ENCODE results near the gene DNAJC19. TPM values are rescaled to one million over a fixed set of nuclear protein-coding genes. Genes with fewer than 3 reads are reported as not detected.
"Not testable (repeated sequence)": the region's sequence is repeated elsewhere in the genome, so short reads cannot be mapped to it uniquely, and the experiment has no call there.

The DNAJC19 gene
- total RNA-seq, 1 donor from 2014 or later = 34.1 TPM

DNA sequence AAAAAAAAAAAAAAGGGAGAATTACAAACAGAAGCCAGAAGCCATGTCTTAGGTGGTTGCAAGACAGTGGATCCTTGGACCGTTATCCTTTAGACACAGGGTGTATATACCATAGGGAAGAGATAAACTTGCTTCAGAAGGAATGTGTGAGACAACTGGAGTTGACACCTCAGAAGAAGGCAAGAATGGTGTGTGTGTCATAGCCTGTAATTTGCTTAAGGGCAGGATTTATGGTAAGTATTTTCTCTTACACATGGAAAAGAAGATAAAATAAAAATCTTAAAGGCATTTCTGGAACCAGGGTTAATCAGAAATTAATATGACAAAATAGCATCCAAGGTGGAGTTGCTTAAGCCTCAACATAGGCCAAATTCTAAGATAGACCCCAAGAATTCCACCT is 19.3 kb upstream of the DNAJC19 start:
- H3K4me1 Mint-ChIP-seq (ENCODE audit: low read depth) = no peaks in the 10 kb centered on the region
- no peak for DNase-seq (ENCODE audit: low spot score)

DNA sequence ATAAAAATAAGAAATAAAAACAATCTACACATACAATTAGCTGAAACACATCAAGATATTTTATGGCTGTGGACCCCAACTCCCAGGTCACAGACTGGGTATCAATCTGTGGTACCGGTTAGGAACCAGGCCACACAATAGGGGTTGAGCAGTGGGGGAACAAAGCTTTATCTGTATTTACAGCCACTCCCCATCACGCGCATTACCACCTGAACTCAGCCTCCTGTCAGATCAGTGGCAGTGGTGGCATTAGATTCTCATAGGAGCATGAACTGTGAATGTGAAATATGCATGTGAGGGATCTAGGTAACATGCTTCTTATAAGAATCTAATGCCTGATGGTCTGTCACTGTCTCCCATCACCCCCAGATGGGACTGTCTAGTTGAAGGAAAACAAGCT is 17.7 kb upstream of the DNAJC19 start:
- Mint-ChIP-seq H3K27ac (ENCODE audit: unreplicated experiment) (no peak overlapping the region), H3K4me1 (ENCODE audit: low read depth) (no peaks in the 10 kb centered on the region), H3K9me3 (ENCODE audit: low read depth) (peaks cover 20% of the 10 kb centered on the region), H3K4me3 (ENCODE audit: unreplicated experiment) (no peak overlapping the region), H3K36me3 (ENCODE audit: low read depth) (no peaks in the 10 kb centered on the region), H3K27me3 (ENCODE audit: low read depth) (peaks cover 2% of the 10 kb centered on the region)
- no peak for DNase-seq (ENCODE audit: low spot score)
- TF ChIP-seq, protein P1, sequence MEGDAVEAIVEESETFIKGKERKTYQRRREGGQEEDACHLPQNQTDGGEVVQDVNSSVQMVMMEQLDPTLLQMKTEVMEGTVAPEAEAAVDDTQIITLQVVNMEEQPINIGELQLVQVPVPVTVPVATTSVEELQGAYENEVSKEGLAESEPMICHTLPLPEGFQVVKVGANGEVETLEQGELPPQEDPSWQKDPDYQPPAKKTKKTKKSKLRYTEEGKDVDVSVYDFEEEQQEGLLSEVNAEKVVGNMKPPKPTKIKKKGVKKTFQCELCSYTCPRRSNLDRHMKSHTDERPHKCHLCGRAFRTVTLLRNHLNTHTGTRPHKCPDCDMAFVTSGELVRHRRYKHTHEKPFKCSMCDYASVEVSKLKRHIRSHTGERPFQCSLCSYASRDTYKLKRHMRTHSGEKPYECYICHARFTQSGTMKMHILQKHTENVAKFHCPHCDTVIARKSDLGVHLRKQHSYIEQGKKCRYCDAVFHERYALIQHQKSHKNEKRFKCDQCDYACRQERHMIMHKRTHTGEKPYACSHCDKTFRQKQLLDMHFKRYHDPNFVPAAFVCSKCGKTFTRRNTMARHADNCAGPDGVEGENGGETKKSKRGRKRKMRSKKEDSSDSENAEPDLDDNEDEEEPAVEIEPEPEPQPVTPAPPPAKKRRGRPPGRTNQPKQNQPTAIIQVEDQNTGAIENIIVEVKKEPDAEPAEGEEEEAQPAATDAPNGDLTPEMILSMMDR (IDR thresholded peaks at IDR 0.05) = no peak

More for the DNA sequence above, 19.3 kb upstream of the DNAJC19 start:
- H3K4me3 Mint-ChIP-seq (ENCODE audit: unreplicated experiment) = no peak overlapping the region
- no peak overlapping the region for H3K27ac Mint-ChIP-seq (ENCODE audit: unreplicated experiment)
- TF ChIP-seq, protein P1 (IDR thresholded peaks at IDR 0.05) = no peak
- H3K9me3 Mint-ChIP-seq (ENCODE audit: low read depth) = peaks cover 11% of the 10 kb centered on the region
- peaks cover 2% of the 10 kb centered on the region for H3K27me3 Mint-ChIP-seq (ENCODE audit: low read depth)
- H3K36me3 Mint-ChIP-seq (ENCODE audit: low read depth) = no peaks in the 10 kb centered on the region

DNA sequence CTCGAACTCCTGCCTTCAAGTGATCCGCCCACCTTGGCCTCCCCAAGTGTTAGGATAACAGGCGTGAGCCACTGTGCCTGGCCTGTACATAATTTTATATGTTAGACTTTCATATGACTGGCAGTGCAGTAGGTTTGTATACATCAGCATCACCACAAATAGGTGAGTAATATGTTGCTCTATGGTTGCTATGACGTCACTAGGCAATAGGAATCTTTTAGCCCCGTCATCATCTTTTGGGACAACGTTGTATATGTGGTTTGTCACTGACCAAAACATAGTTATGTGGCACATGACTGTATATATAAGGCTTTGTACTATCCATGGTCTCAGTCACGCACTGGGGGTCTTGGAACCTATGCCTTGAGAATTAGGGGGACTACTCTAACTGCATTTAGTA is 17.0 kb upstream of the DNAJC19 start:
- H3K9me3 Mint-ChIP-seq (ENCODE audit: low read depth) = peaks cover 21% of the 10 kb centered on the region
- no peaks in the 10 kb centered on the region for H3K4me1 Mint-ChIP-seq (ENCODE audit: low read depth)
- DNase-seq (ENCODE audit: low spot score) = no peak
- no peak overlapping the region for H3K27ac Mint-ChIP-seq (ENCODE audit: unreplicated experiment)
- no peak overlapping the region for H3K4me3 Mint-ChIP-seq (ENCODE audit: unreplicated experiment)
- TF ChIP-seq, protein P1 (IDR thresholded peaks at IDR 0.05) = no peak
- no peaks in the 10 kb centered on the region for H3K36me3 Mint-ChIP-seq (ENCODE audit: low read depth)
- peaks cover 2% of the 10 kb centered on the region for H3K27me3 Mint-ChIP-seq (ENCODE audit: low read depth)

DNA sequence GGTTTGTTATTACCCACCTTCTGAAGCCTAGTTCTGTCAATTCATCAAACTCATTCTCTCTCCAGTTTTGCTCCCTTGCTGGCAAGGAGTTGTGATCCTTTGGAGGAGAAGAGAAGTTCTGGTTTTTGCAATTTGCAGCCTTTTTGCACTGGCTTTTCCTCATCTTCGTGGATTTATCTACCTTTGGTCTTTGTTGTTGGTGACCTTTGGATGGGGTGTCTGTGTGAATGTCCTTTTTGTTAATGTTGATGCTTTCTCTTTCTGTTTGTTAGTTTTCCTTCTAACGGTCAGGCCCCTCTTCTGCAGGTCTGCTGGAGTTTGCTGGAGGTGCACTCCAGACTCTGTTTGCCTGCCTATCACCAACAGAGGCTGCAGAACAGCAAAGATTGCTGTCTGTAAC is 13.9 kb upstream of the DNAJC19 start:
- not testable (repeated sequence) for DNase-seq (ENCODE audit: low spot score); H3K36me3 Mint-ChIP-seq (ENCODE audit: low read depth); H3K4me1 Mint-ChIP-seq (ENCODE audit: low read depth); H3K4me3 Mint-ChIP-seq (ENCODE audit: unreplicated experiment); H3K27ac Mint-ChIP-seq (ENCODE audit: unreplicated experiment); H3K27me3 Mint-ChIP-seq (ENCODE audit: low read depth)
- H3K9me3 Mint-ChIP-seq (ENCODE audit: low read depth) = peaks cover 32% of the 10 kb centered on the region

DNA sequence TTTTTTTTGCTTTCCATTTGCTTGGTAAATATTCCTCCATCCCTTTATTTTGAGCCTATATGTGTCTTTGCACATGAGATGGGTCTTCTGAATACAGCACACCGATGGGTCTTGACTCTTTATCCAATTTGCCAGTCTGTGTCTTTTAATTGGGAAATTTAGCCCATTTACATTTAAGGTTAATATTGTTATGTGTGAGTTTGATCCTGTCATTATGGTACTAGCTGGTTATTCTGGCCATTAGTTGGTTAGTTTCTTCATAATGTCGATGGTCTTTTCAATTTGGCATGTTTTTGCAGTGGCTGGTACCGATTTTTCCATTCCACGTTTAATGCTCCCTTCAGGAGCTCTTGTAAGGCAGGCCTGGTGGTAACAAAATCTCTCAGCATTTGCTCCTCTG is 12.8 kb upstream of the DNAJC19 start:
- not testable (repeated sequence) for H3K36me3 Mint-ChIP-seq (ENCODE audit: low read depth); H3K27me3 Mint-ChIP-seq (ENCODE audit: low read depth); H3K27ac Mint-ChIP-seq (ENCODE audit: unreplicated experiment); H3K4me1 Mint-ChIP-seq (ENCODE audit: low read depth); DNase-seq (ENCODE audit: low spot score); H3K4me3 Mint-ChIP-seq (ENCODE audit: unreplicated experiment)
- peaks cover 29% of the 10 kb centered on the region for H3K9me3 Mint-ChIP-seq (ENCODE audit: low read depth)

DNA sequence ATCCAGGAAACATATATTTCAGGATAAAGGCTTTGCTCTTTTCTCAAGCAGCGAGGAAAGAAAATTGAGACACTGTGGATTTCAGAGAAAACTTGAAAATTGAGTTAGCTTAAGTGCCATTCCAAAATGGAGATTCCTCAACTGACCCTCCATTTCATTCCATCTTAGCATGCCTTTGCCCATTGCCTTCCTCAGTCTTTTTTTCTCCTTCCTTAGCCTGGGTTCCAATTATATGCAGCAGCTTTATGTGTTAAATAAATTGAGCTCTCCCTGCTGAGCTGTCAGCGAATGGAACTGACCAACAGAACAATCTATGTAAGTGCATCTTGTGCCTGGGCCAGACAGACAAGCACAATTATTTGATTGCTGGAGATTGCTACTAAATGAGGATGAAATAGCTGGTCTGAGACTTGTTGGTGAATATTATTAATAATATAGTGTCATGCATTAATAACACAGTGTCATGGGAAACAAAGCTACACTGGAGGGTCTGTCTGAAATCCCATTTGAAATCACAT is 6.9 kb upstream of the DNAJC19 start:
- no peaks in the 10 kb centered on the region for H3K36me3 Mint-ChIP-seq (ENCODE audit: low read depth)
- TF ChIP-seq, protein P1 (IDR thresholded peaks at IDR 0.05) = no peak
- DNase-seq (ENCODE audit: low spot score) = no peak
- H3K27ac Mint-ChIP-seq (ENCODE audit: unreplicated experiment) = no peak overlapping the region
- H3K27me3 Mint-ChIP-seq (ENCODE audit: low read depth) = peaks cover 24% of the 10 kb centered on the region
- no peak overlapping the region for H3K4me3 Mint-ChIP-seq (ENCODE audit: unreplicated experiment)
- H3K9me3 Mint-ChIP-seq (ENCODE audit: low read depth) = peaks cover 12% of the 10 kb centered on the region
- H3K4me1 Mint-ChIP-seq (ENCODE audit: low read depth) = no peaks in the 10 kb centered on the region

Measured in chondrocyte (in vitro differentiated cells).